Kidney tubule cell (primary cell): ENCODE measurements around the gene KLHL6.
"Not testable (repeated sequence)": the region's sequence is repeated elsewhere in the genome, so short reads cannot be mapped to it uniquely, and the experiment has no call there.

ENCODE experiments used
- DNase-seq: peaks from one replicate; pipeline ENCODE4 v3.0.0-alpha.2; 2018; ENCODE audit warnings: low spot score

KLHL6 gene

DNA sequence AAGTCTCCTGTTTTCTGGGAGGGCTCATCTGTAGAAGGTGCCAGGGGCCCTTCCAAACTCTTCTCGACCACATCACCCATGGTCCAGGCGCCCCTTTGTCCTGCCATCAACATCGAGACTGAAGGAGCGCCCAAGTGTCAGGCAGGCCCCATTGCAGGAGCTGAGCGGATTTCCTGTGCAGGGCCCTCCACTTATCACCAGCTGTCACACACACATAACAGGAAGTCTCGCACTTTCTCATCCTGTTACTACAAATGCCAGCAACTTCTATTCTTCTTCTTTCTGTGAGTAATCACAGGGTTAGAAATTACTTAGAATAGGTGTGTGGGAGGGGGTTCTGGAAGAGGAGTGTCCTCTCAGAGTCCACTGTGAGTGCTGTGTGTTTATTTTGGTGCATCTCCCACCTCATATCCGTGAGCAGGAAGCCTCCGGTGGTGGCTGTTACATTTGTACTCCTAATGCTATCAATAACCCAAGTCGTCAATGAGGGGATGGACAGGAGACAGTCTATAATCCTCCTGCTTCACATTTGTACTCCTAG lies at the start of gene KLHL6:
Gene KLHL6 (minus strand): TSS at position 166 of the 541 bp plus-strand sequence. CDS start 53 bp downstream, at position 113.
- no peak for DNase-seq

- no peak for DNase-seq
Observed at GRCh38 chr3:183597959-183598358, 42.5 kb upstream of the KLHL6 start.

DNA sequence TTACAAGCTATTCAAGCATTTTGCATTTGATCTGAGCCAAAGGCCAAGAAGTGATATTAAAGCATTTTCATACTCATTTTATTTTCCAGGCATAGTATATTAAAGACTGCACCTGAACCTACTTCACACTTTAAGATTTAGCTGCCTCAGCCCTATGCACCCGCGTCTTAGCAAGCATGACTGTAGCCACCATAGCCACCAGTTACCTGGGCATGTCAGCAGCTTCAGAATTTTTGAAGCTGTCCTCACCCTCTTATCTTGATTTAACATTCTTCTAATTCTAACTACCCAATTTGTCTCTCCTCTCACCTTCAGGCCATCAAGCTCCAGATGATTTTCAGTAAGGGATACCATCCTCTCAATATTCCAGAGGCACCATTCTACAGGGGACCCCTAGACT lies 39.1 kb upstream of the KLHL6 start:
- DNase-seq = no peak

DNA sequence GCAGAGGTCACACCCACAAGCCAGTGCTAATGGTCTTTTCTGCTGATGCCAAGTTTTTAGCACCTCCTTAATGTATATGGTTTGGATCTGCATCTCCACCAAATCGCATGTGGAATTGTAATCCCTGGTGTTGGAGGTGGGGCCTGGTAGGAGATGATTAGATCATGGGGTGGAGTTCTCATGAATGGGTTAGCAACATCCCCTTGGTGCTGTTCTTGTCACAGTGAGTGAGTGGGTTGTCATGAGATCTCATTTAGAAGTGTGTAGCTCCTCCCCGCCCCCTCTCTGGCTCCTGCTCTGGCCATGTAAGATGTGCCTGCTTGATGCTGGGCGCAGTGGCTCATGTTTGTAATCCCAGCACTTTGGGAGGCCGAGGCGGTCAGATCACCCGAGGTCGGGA lies 37.3 kb upstream of the KLHL6 start:
- DNase-seq = no peak

- no peak for DNase-seq
Observed at GRCh38 chr3:183591881-183592521, 36.5 kb upstream of the KLHL6 start.

- no peak for DNase-seq
Observed at GRCh38 chr3:183590442-183590841, 34.9 kb upstream of the KLHL6 start.

GRCh38 chr3:183587336-183587735 lies 31.8 kb upstream of the KLHL6 start:
- no peak for DNase-seq

DNA sequence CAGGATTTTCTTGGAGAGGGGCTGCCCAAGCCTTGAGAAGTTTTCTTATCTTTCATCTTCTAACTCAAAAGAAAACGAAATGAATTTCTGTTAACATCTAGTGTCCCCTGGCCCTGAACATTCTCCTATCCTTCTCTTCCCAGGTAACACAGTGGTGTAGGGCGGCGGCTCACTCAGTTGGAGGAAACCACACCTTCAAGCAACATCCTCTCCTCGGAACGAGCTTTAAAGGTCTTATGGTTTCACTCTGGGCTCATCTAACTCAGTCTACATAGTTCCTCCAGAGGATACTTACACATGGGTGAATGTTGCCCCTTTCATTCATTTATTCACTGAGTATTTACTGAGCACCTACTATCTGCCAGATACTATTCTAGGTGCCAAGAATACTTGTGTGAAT lies 31.0 kb upstream of the KLHL6 start:
- no peak for DNase-seq

DNA sequence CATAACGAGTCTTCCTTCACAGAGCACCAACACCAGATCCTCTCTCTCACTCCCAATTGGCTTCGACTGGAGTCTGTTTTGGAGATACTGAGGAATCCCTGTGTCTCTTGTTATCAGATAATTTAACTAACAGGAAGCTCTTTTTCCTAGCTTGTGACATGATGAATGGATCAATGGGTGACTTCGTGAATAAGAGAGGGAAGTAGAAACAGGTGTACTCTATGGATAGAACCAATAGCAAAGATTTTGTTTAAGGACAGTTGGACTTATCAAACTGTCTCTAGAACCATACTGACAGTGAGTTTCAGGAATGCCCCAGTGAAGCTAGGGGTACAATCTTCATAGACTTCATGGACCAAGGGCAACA lies 29.4 kb upstream of the KLHL6 start:
- no peak for DNase-seq

DNA sequence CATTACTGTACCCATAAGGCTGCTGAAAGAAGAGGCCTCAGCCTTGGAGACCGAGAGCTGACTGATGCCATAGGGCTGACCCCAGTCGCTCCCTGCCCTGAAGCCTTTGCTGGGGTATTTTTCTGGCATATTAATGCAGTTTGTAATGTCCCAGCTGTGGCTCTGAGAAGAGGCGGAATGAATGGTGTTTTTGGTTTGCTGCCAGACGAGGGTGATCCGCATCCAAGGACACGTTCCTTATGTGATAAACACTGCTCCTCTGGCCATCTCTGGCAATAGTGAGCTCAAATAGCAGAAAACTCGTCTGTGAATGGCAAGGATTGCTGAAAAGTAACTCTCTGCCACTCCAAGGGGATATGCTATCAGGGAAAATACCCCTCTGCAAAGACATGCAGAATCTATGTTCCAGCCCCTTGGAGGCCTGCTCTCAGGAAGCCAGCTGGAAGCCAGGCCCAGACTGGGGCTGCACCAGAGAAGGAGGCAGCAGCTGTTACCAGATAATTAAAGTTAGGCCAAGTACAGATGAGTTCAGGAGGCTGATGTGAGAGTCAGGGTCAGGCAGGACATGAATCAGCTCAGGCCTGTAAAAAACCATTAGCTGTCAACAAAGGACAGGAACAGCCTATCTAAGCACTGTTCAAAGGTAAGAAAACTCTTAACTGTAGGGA lies 28.9 kb upstream of the KLHL6 start:
- no peak for DNase-seq

DNA sequence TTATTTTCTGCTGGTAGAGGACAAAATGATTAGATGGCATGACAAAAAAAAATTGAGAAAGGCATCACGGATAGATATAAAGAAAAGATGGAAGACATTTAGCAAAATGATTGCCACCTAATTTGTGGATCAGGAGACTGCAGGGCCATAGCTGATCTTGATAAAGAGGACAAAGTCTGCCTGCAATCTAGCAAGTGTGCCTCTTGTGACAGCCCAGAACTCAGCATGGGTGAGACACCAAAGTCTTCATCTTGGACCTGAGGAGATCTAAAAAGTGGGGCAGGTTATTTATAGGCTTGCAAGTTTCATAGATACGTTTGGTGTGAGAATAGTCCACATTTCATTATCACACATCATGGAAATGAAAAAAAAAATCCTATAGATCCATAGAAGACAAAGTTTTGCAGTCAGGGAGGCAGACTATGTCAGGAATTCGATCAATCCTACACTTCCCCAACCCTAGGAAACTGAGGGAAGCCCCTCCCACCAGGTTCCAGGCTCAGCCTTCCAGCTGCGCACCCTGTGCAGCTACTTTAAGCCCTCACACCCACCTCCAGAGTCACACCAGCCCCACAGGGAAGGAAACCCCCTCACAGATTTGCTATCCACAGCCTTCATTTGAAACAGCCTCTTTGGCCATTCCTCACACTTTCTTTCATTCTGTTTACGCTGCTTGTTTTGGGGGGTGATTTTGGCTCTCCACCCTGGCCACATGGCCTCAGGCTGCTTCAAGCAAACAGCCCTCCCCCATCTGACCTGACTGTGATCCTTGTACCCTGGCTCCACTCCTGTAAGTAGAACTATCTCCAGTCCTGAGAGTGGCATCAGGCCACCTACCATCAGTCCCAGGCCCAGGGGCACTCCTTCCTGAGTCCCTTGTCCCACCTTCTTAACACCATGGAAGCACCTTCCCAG lies 28.1 kb upstream of the KLHL6 start:
- no peak for DNase-seq

DNA sequence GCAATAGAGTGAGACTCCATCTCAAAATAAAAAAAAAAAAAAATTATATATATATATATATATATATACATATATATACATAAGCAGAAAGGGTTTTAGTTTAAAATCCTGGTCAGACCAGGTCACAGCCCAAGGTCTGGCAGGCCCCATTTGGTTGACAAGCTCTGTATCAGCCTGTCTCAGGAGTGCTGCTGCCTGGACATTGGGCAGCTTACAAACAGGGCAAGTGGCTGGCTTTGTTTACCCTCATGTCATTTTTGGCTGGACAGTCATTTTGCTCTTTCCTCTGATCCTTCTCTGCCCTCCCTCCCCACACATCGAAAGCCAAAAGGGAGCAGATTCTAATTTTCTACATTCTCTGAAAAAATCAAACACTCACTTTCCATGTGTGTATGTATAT lies 26.7 kb upstream of the KLHL6 start:
- DNase-seq = no peak

- DNase-seq = no peak
Observed at GRCh38 chr3:183581496-183582155, 26.1 kb upstream of the KLHL6 start.

DNA sequence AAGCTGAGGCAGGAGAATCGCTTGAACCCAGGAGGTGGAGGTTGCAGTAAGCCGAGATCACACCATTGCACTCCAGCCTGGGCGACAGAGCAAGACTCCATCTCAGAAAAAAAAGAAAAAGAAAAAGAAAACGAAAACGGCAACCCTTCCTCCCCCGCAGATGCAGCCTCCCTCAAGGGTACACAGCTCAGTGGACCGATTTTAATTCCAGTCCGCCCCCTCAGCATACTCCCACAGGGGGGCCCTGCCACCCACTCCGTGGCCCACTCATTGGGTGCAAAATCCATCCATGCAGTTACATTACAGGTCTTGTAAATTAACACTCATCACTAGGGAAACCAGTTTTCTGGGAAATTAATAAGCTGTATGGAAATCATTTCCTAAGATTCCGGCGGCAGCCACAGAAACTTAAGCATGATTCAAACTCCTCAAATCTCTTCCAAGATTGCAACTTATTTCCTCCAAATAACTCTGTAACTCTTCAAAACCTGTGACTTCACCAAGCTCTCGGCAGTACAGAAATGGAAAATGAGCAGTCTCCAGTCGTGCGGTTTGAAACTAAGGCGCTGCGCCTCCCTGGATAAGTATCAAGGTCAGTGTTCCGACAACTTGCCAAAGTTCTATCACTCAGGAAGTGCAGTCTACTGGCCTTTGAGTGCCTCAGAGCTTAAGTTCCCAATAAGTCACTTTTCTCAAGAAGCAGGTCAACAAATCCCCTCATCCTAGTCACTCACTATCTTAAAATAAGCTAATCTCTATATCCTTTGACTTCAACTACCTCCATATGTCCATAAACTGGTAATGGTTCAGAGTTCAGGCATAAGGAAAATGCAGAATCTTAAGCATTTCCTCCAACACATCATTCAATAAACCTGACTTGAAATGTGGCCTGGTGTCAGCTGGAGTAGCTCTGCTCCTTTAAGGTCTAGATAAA lies 24.7 kb upstream of the KLHL6 start:
- DNase-seq = peak; percentile 48

GRCh38 chr3:183578179-183578578 lies 22.7 kb upstream of the KLHL6 start:
- no peak for DNase-seq

DNA sequence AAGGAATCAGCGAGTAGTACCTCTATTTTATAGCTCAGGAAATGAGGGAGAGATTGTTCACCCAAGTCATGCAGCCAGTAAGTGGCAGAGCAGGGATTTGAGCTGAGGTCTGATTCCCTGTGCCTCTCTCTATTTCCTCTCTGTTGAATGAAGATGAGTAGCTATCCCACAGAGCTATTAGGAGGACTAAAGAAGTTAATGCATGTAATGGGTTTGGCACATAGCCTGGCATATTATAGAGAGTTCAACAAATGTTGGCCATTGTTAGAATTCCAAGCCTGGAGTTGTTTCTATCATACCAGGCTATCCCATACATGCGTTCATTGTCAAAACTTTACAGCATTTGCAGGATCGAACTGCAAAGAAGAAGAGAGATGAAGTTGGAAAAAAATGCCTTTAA lies 21.8 kb upstream of the KLHL6 start:
- no peak for DNase-seq

DNA sequence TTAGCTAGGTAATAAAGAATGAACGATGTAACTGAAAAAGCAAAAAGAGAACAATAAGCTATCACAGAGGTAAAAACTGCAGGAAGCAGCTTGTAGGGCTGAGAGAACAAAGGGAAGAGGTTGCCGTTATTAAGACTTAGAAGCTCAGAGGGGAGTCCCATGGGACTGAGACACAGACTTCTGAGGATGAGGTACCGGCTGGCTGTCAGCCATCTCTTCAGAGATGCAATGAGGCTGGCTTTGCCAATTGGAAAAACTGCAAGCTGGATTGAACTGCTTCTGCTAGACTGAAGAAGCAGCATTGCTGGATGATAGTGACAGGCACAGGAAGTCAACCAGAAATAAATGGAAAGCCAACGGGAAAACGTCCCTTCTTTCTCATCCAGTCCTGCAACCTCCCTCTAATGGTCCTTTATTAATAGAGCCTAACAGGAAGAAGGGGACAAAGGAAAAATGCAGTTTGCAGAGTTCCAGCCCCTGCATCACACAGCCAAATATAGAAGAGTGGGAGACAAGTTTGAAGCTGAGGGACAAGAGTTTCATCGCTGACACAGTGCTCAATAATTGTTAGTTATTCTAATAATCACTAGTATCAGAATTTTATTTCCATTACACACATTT lies 21.1 kb upstream of the KLHL6 start:
- DNase-seq = no peak

GRCh38 chr3:183572935-183573334 lies 17.4 kb upstream of the KLHL6 start:
- no peak for DNase-seq

GRCh38 chr3:183570191-183570590 lies 14.7 kb upstream of the KLHL6 start:
- DNase-seq = not testable (repeated sequence)

DNA sequence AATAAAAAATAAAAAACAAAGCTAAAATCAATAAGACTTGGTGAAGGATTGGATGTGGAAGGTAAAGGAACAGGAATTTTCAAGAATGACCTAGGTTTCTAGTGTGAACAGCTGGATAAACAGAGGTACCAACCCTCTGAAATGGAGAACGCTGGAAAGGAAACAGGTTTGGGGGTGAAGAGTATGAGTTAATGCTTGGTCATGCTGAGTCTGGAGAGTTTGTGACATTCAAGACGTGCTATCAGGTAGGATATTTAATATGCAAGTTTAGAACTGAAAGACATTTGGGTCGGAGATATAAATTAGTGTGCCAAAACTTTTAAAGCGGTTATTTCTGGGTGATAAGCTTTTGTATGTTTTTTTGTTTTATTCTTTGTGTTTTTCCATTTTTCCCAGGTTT lies 11.4 kb upstream of the KLHL6 start:
- DNase-seq = no peak

DNA sequence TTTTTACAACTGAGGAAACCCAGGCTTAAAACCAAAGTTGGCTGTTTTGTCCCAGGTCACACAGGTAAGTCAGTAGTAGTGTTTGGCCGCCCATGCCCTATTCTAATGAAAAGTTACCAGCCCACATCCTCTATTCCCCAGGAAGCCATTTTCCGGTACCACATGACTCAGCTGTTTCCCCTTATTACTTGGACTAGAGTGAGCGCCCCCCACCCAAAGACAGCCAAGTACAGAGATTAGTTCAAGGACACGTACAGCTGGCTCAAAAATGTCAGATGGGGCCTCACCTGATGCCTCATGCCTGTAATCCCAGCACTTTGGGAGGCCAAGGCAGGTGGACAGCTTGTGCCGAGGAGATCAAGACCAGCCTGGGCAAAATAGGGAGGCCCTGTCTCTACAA lies 8.5 kb upstream of the KLHL6 start:
- DNase-seq = no peak
